Heart right ventricle (tissue), 16 donors: ENCODE data around the gene EYS. TPM values are rescaled to one million over a fixed set of nuclear protein-coding genes. Genes with fewer than 3 reads are reported as not detected.

Source experiments
- ATAC-seq, 8 donors: fragments of 200-7000 bp; cut with Tn5 transposase; one replicate each; pipeline ENCODE4 v1.9.1; 2020; ENCODE audit warnings: mild to moderate bottlenecking in 8 of 8, moderate library complexity in 8 of 8, moderate number of reproducible peaks in 1 of 8
- DNase-seq, 2 donors: peaks; one replicate each; pipeline ENCODE4 v3.0.0-alpha.2; 2020
- H3K27ac ChIP-seq, 10 donors: fragments of 200-600 bp; sonication (generic) in 2 of 10; one replicate each; pipeline versions ENCODE4 v1.5.0 to v1.8.0; 2020 to 2022; ENCODE audit warnings: mild to moderate bottlenecking in 3 of 10
- H3K27me3 ChIP-seq, 7 donors: fragments of 200-600 bp; one replicate each; pipeline ENCODE4 v1.8.0; 2021 to 2022; ENCODE audit warnings: mild to moderate bottlenecking in 2 of 7
- H3K36me3 ChIP-seq, 9 donors: fragments of 200-600 bp; sonication (generic) in 1 of 9; one replicate each; pipeline versions ENCODE4 v1.5.0 to v1.8.0; 2020 to 2022; ENCODE audit warnings: mild to moderate bottlenecking in 2 of 9
- H3K4me1 ChIP-seq, 9 donors: fragments of 200-600 bp; sonication (generic) in 1 of 9; one replicate each; pipeline versions ENCODE4 v1.5.0 to v1.8.0; 2020 to 2022; ENCODE audit warnings: mild to moderate bottlenecking in 4 of 9
- H3K4me3 ChIP-seq, 10 donors: fragments of 200-600 bp; sonication (generic) in 2 of 10; one replicate each; pipeline versions ENCODE4 v1.5.0 to v1.8.0; 2020 to 2022; ENCODE audit warnings: mild to moderate bottlenecking in 7 of 10, moderate library complexity in 2 of 10
- H3K9me3 ChIP-seq, 11 donors: fragments of 200-600 bp in 10 of 11; sonication (generic) in 2 of 11; one replicate each; pipeline versions ENCODE4 v1.5.0 to v1.8.0; 2013 to 2022; ENCODE audit warnings: mild to moderate bottlenecking in 2 of 11, control low read depth in 1 of 11, moderate library complexity in 1 of 11
- WGBS, 2 donors: extraction: QIAGEN DNeasy Blood & Tissue Kit; methylation state at CpG; one replicate each; pipeline ENCODE4 v1.1.7; 2013; ENCODE audit warnings: inconsistent platforms in 1 of 2; 5-methylcytosine and 5-hydroxymethylcytosine counted together
- intact Hi-C, 10 donors: fragments of 100-400 bp; cut with DNase I; formaldehyde crosslinking; loops; one replicate each; pipeline versions ENCODE4 v1.11.1 to v1.14.2; 2022
- polyA plus RNA-seq, 2 donors: library from polyadenylated mRNA; stranded (reverse); fragments of 200-250 nt; gene quantifications; one replicate each; pipeline ENCODE4 v1.2.3, GENCODE V29; 2013
- total RNA-seq, 10 donors: library from RNA; stranded (reverse); fragmentation: NEBNext Ultra II Directional in 3 of 10; extraction: Animal tissue kit (Norgen Biotek cat#: 25700) in 3 of 10; gene quantifications; one replicate each; pipeline versions ENCODE4 v1.2.1 to v1.2.4, GENCODE V29; 2021 to 2023
- TF ChIP-seq, protein P1 (sequence below), 9 donors: fragments of 200-600 bp; sonication (generic) in 2 of 9; IDR thresholded peaks; one replicate each; pipeline versions ENCODE4 v1.5.0 to v1.8.0; 2021 to 2022; ENCODE audit warnings: antibody characterized with exemption in 9 of 9, mild to moderate bottlenecking in 5 of 9, moderate library complexity in 1 of 9
- donor health status: Arrhythmogenic right ventricular cardiomyopathy.
- donor health status: ischemic (EF 13 %, LVEDD 7.1; RV severe dilation, severe dysfunction).
- donor health status: healthy with polysubstance abuse.
- donor health status: DM: no; HTN: yes; CAD: no.
- donor health status: DM: no; HTN: no; CAD: no.
- donor health status: ischemic (EF 25% LVEDD 6.9; RV normal size, moderate dysfunction).
- donor health status: ischemic (EF 25% LVEDD 5.7; RV mildly dilated, moderate dysfunction).
- donor health status: healthy.
- donor health status: DM: yes; HTN: yes; CAD: no.
- donor health status: Ischemic cardiomyopathy.
- donor health status: ischemic (EF 35%, LVEDD 5.7; RV mildly dilated, moderate dysfunction).
- donor health status: nonischemic (EF 11% LVEDD 7.7; RV severe dilation, severe dysfunction).
- donor health status: DM: yes; HTN: yes; CAD: no.
- donor health status: PGD.
- donor health status: ischemic (EF 29% LVEDD 5.4; RV normal size, mild dysfunction).
- donor health status: nonischemic (EF 23%, LVEDD 6.1; RV moderate dilation, normal function).

EYS gene
- total and polyA plus RNA-seq, 12 donors, result 0.02 to 0.40 (median 0.18) TPM; not detected in 8

DNA sequence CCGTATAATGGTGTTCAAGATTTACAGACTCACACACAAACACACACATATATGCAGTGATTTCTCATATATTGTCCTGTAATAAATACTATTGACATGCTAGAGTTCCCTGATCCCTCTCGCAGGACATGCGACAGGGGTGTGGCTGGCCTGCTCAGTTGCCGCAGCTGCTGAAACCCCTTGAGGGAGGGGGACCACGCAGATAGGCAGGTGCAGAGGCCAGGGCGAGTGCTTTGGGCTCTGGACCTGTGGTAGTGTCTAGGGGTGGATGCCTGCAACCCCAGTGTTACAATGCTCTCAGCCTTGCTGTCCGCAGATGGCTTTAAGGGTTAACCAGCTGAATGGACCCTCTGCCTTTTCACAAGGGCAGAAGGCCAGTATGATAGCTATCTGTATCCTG is 706.2 kb downstream of the EYS start:
- intact Hi-C loops, result no loop called here
- 89 to 90% methylated on average over 7 of the region's 7 CpGs for WGBS, 2 donors
- H3K36me3 ChIP-seq, result no peaks in the 10 kb centered on the region
- H3K27ac ChIP-seq, result no peak overlapping the region
- ATAC-seq (no peak), DNase-seq (no peak)
- H3K4me1 ChIP-seq, result no peaks in the 10 kb centered on the region
- TF ChIP-seq, protein P1, sequence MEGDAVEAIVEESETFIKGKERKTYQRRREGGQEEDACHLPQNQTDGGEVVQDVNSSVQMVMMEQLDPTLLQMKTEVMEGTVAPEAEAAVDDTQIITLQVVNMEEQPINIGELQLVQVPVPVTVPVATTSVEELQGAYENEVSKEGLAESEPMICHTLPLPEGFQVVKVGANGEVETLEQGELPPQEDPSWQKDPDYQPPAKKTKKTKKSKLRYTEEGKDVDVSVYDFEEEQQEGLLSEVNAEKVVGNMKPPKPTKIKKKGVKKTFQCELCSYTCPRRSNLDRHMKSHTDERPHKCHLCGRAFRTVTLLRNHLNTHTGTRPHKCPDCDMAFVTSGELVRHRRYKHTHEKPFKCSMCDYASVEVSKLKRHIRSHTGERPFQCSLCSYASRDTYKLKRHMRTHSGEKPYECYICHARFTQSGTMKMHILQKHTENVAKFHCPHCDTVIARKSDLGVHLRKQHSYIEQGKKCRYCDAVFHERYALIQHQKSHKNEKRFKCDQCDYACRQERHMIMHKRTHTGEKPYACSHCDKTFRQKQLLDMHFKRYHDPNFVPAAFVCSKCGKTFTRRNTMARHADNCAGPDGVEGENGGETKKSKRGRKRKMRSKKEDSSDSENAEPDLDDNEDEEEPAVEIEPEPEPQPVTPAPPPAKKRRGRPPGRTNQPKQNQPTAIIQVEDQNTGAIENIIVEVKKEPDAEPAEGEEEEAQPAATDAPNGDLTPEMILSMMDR (IDR thresholded peaks at IDR 0.05), result no peak
- H3K27me3 ChIP-seq, result no peaks in the 10 kb centered on the region
- peaks cover 0 to 18% (median 0%) of the 10 kb centered on the region in 11 donors for H3K9me3 ChIP-seq
- no peak overlapping the region for H3K4me3 ChIP-seq

DNA sequence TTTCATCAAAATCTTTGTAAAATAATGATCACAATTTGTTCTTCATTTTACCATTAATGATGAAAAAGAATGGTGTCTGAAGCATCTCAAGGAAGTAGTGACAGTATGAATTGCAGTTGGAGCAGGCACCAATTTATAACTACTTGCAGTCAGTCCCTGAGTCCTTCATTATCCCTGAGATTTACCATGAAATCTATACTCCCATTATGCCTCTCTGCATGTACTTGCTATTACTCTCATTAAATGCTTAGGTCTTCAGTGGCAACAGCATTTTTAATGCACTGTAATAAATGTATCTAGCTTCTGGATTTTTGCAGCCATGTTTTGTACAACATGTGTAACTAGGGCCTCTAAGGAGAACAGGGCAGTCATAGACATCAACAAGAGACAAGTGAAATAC is 708.8 kb downstream of the EYS start:
- H3K36me3 ChIP-seq, result no peaks in the 10 kb centered on the region
- intact Hi-C loops, result no loop called here
- H3K4me1 ChIP-seq, result no peaks in the 10 kb centered on the region
- DNase-seq (no peak), ATAC-seq (no peak)
- H3K9me3 ChIP-seq, result peaks cover 0 to 11% (median 0%) of the 10 kb centered on the region in 11 donors
- TF ChIP-seq, protein P1 (IDR thresholded peaks at IDR 0.05), result no peak
- no peak overlapping the region for H3K4me3 ChIP-seq
- no peaks in the 10 kb centered on the region for H3K27me3 ChIP-seq
- no peak overlapping the region for H3K27ac ChIP-seq

DNA sequence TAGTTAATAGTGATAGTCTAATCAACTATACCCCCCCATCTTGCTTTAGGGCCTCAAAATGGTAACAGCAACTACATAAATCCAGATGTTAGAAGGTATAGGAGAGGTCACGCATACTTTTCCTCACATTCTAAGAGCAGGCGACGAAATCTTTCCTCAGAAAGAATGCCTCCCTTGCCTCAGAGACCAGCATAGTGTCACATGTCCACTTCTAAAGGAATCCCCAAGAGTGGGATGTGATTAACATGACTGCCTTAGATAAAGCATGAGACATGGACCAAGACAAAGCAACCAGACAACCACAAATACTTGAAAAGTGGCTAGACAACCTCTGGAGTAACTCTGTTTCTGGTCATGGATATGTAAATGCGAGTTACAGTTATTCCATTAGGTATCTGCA is 710.7 kb downstream of the EYS start:
- 57 to 70% methylated on average over 4 of the region's 4 CpGs for WGBS, 2 donors
- Histone ChIP-seq H3K4me1 (no peaks in the 10 kb centered on the region), H3K27me3 (no peaks in the 10 kb centered on the region), H3K4me3 (no peak overlapping the region), H3K9me3 (peaks cover 0 to 7% (median 0%) of the 10 kb centered on the region in 11 donors), H3K36me3 (no peaks in the 10 kb centered on the region), H3K27ac (no peak overlapping the region)
- DNase-seq (no peak), ATAC-seq (no peak)
- intact Hi-C loops, result no loop called here
- TF ChIP-seq, protein P1 (IDR thresholded peaks at IDR 0.05), result no peak

DNA sequence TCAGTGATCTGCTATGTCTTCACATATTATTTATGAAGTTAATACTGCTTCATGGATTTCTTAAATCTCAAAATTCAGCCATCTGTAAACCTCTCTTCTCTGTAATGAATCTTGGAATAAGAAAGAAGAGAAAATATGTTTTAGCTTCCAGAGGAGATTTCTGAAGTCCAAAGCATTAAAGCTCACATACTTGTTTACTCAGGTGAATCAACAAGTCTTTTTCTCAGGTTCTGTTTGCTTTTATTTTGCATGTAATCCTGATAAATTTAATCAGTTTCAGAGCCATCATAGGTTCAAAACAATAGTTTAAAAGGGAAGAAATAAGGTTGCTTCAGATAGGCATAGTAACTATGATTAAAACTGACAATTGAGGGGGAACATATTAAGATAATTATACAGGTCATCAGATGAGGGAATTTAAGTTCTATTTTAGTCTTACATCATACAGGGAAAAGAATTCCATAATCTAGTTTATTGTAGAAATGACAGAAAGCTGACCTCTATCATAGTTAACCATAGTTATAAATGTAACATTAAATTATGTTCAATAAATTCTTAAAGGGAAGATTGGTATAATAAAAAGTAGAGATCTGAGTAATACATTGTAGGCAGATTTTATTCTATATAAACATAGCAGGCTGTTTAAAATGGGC is 716.2 kb downstream of the EYS start:
- TF ChIP-seq, protein P1 (IDR thresholded peaks at IDR 0.05), result no peak
- H3K27me3 ChIP-seq, result peaks cover 0 to 4% (median 0%) of the 10 kb centered on the region in 7 donors
- intact Hi-C loops, result no loop called here
- no peak overlapping the region for H3K4me3 ChIP-seq
- H3K4me1 ChIP-seq, result no peaks in the 10 kb centered on the region
- DNase-seq, result no peak
- H3K27ac ChIP-seq, result no peak overlapping the region
- H3K9me3 ChIP-seq, result no peaks in the 10 kb centered on the region
- no peak for ATAC-seq
- H3K36me3 ChIP-seq, result no peaks in the 10 kb centered on the region
